Measurements from ENCODE around the gene CALML4.

Gene CALML4

DNA sequence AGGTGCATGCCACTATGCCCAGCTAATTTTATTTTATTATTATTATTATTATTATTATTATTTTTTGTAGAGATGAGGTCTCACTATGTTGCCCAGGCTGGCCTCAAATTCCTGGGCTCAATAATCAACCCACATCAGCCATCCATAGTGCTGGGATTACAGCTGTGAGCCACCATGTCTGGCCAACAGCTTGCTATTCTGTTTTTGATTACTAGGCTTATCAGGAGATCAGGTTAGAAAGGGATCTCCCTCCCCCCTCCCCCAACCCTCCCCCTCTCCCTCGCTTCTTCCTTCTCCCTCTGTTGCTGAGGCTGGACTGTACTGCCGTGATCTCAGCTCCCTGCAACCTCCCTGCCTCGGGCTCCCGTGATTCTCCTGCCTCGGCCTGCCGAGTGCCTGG, 15.8 kb upstream of the CALML4 start:
- no peaks in the 10 kb centered on the region for H3K27me3 ChIP-seq (ENCODE audit: insufficient read depth, poor library complexity, severe bottlenecking)
- H3K4me3 ChIP-seq (replicated peaks; ENCODE audit: insufficient read depth, low read length): no peak overlapping the region
- no peak for DNase-seq (ENCODE audit: low read depth in 1 of 2, low spot score in 1 of 2)
- no peak for TF ChIP-seq GABPA (IDR thresholded peaks at IDR 0.05; ENCODE audit: low read depth)
- TF ChIP-seq POLR2AphosphoS5 (IDR thresholded peaks at IDR 0.05; ENCODE audit: low read depth): no peak
- TF ChIP-seq, protein P1, sequence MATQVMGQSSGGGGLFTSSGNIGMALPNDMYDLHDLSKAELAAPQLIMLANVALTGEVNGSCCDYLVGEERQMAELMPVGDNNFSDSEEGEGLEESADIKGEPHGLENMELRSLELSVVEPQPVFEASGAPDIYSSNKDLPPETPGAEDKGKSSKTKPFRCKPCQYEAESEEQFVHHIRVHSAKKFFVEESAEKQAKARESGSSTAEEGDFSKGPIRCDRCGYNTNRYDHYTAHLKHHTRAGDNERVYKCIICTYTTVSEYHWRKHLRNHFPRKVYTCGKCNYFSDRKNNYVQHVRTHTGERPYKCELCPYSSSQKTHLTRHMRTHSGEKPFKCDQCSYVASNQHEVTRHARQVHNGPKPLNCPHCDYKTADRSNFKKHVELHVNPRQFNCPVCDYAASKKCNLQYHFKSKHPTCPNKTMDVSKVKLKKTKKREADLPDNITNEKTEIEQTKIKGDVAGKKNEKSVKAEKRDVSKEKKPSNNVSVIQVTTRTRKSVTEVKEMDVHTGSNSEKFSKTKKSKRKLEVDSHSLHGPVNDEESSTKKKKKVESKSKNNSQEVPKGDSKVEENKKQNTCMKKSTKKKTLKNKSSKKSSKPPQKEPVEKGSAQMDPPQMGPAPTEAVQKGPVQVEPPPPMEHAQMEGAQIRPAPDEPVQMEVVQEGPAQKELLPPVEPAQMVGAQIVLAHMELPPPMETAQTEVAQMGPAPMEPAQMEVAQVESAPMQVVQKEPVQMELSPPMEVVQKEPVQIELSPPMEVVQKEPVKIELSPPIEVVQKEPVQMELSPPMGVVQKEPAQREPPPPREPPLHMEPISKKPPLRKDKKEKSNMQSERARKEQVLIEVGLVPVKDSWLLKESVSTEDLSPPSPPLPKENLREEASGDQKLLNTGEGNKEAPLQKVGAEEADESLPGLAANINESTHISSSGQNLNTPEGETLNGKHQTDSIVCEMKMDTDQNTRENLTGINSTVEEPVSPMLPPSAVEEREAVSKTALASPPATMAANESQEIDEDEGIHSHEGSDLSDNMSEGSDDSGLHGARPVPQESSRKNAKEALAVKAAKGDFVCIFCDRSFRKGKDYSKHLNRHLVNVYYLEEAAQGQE (IDR thresholded peaks at IDR 0.05; ENCODE audit: insufficient replicate concordance, low read depth): no peak
- TF ChIP-seq SPI1 (IDR thresholded peaks at IDR 0.05; ENCODE audit: borderline replicate concordance, low read depth): no peak
- TF ChIP-seq CTCF (IDR thresholded peaks at IDR 0.05; ENCODE audit: insufficient read depth, low read length): no peak
- no peak overlapping the region for H3K27ac ChIP-seq (replicated peaks)

DNA sequence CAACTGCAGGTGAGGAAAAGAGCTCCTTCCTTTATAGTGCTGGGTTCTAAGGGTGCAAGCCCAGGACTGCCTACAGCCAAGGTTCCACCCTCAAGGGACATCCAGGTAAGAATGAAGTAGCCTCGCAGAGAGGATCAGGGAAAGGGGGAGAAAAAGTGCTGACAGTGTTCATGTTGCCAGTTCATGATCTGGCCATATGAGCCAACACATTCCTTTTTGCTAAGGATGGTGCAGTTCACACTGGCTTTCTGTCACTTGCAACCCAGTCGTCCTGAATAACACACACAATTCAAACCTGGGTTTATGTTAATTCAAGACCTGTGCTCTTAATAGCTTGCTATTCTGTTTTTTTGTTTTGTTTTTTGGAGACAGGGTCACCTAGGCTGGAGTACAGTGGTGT, 15.4 kb upstream of the CALML4 start:
- TF ChIP-seq, protein P1 (IDR thresholded peaks at IDR 0.05; ENCODE audit: insufficient replicate concordance, low read depth): no peak
- no peak for TF ChIP-seq CTCF (IDR thresholded peaks at IDR 0.05; ENCODE audit: insufficient read depth, low read length)
- no peak for TF ChIP-seq SPI1 (IDR thresholded peaks at IDR 0.05; ENCODE audit: borderline replicate concordance, low read depth)
- TF ChIP-seq POLR2AphosphoS5 (IDR thresholded peaks at IDR 0.05; ENCODE audit: low read depth): no peak
- TF ChIP-seq GABPA (IDR thresholded peaks at IDR 0.05; ENCODE audit: low read depth): no peak
- no peak overlapping the region for H3K4me3 ChIP-seq (replicated peaks; ENCODE audit: insufficient read depth, low read length)
- H3K27ac ChIP-seq (replicated peaks): no peak overlapping the region
- H3K27me3 ChIP-seq (ENCODE audit: insufficient read depth, poor library complexity, severe bottlenecking): no peaks in the 10 kb centered on the region
- DNase-seq (ENCODE audit: low read depth in 1 of 2, low spot score in 1 of 2): no peak

- H3K27me3 ChIP-seq (ENCODE audit: insufficient read depth, poor library complexity, severe bottlenecking): no peaks in the 10 kb centered on the region
- no peak overlapping the region for H3K4me3 ChIP-seq (replicated peaks; ENCODE audit: insufficient read depth, low read length)
- H3K27ac ChIP-seq (replicated peaks): no peak overlapping the region
- TF ChIP-seq, protein P1 (IDR thresholded peaks at IDR 0.05; ENCODE audit: insufficient replicate concordance, low read depth): no peak
- TF ChIP-seq CTCF (IDR thresholded peaks at IDR 0.05; ENCODE audit: insufficient read depth, low read length) (no peak), POLR2AphosphoS5 (IDR thresholded peaks at IDR 0.05; ENCODE audit: low read depth) (no peak), GABPA (IDR thresholded peaks at IDR 0.05; ENCODE audit: low read depth) (no peak), SPI1 (IDR thresholded peaks at IDR 0.05; ENCODE audit: borderline replicate concordance, low read depth) (no peak)
- no peak for DNase-seq (ENCODE audit: low read depth in 1 of 2, low spot score in 1 of 2)
Observed at GRCh38 chr15:68218847-68219798, 14.0 kb upstream of the CALML4 start.

Data from HL-60 (cell line).